HG02588 (cell line): ENCODE results near the gene LRAT.
"Not testable (repeated sequence)": the region's sequence is repeated elsewhere in the genome, so short reads cannot be mapped to it uniquely, and the experiment has no call there.

Experiments
- ATAC-seq: cut with Tn5 transposase; IDR thresholded peaks from one replicate; pipeline ENCODE4 v1.9.1; 2021; ENCODE audit warnings: mild to moderate bottlenecking, moderate library complexity; ENCODE audit not compliant: unreplicated experiment

The LRAT gene

DNA sequence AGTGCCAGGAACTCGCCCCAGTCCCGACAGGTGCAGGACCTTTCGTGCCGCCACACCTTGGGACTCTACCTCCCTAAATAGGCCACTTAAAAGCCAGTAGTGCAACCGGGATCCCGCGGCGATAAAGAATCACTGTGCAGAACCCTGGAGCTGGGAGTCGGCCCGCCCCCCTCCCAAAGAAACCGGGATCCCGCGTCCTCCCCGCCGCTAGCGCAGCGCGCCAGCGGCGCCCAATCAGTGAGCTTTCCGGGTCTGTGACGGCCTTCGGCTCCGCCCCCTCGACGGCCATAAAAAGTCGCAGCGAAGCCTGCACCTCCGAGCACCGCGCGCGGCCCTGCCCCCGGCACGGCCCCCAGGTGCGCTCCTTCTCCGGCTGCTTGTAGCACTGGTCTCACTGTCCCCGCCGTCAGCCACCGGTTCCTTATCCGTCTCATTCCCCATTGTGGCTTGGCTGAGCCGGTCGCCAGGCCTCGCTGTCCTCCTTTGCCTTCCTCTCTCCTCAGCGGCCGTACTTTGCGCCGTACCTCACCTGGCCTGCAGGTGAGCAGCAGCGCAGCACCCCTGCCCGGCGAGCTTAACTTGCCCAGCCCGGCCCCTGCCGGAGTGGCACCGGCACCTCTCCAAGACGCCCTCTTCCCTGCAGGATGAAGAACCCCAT is at the start of gene LRAT:
LRAT (plus strand) TSS at position 318 of the 658 bp plus-strand sequence; CDS start at position 645, 327 bp downstream.
- no peak for ATAC-seq

GRCh38 chr4:154707877-154708276 is 35.9 kb upstream of the LRAT start:
- ATAC-seq: no peak

DNA sequence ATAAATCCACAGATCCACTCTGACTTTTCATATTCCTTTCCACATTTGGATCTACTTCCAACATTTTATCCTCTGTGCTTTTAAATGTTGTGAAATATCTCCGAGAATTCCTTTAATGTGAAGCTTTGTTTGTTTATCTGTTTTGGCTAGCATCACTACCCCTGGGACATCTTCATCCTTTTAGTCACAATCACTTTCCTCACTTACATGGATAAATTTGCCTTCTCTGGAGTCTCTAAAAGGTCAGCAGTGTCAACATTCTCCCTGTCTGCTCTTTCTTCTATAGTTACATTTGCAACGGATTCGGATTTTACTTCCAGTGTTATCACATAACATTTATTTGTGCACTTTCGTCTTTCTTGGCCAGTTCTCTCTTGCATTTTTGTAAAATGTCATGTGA is 34.2 kb upstream of the LRAT start:
- ATAC-seq: no peak

- no peak for ATAC-seq
Measured at GRCh38 chr4:154711522-154711921, 32.3 kb upstream of the LRAT start.

DNA sequence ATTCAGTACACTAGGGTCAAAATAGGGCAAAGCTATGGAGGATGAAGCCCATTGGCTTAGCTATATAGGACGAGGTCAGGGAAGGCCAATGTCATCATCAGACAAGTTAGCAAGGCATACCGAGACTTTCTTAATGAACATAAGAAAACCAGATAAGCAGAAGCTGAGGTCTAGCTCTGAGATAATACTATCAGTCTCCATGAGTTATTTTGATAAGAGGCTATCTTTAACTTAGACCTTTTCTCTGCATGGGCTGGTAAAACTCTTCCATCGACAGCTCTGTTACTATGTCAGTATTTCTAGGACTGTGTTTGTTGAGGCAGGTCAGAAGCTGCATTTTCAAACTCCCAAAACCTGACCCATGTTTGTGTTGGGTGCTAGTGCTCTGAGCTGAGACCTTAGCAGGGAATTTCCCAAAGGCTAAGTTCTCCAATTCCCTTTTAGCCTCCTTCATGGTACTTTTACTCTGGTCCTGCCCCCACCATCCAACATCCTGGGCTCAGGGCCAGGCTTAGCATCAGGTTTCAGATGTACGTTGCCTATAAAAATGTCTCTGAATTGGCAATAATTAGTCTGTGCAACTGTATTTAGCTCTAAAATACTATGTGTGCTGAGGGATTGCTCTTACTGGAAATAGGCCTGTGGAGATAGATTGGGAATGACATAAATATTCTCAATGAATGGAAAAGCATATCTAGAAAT is 29.3 kb upstream of the LRAT start:
- no peak for ATAC-seq

DNA sequence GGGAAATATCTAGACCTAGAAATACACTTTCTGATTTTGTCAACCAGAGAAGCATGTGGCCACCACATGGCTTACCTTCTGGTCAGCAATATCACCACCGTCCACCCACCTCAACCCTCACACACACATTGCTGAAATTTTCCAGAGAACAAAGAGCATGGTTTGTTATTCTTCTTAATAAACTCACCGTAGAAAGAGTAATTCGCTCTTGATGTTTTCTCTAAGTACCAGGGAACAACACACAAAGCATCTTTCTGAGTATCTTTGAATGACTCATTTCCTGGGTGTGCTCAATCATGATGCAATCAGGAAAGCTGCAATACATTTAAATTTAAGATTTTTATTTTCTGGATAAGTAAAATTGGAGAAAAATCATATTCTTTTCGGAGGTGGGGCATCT is 24.7 kb upstream of the LRAT start:
- no peak for ATAC-seq

GRCh38 chr4:154720123-154720522 is 23.7 kb upstream of the LRAT start:
- no peak for ATAC-seq

DNA sequence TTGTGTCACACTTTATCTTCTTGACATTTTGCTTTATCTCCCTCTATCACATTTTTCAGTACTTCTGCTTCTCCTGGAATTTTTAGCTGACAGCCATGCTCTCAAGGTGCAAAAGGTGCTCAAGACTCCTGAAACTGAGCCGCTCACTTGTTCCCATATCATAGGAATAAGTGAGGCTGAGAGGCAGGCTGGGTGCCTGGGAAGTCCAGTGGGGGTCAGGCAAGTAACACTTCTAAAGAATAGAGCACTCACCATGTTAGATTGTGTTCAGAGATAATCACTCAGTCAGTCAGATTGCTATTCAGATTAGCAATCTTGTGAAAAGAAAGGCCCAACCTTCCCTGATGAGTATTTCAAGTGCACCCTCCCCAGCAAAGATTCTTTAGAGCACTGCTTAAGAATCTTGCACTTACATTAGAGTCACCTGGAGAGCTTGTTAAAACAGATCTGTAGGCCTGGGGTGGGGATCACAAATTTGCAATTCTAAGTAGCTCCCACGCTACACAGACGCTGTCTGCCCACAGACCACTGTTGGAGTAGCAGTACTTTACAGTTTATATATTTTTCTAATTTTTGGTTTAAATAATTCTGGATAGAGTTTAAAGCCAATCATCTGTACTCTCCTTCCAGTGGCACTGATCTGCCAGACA is 23.1 kb upstream of the LRAT start:
- no peak for ATAC-seq

DNA sequence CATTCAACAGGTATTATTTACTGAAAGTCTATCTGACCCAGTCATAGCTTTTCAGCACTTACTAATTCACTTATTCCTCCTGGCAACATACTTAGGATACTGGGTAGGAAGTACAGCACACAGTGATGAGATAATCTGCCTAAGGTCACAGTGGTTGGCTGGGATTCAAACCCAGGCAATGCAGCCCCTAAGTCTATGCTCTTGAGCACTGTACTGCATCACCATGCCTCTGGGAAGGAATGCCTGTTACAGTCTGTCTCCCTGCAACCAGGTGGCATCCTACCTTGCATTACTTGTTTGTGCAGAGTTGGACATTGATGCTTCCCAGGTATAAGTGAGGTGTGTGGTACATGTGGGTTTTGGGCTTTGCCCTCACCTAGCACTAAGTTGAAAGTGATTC is 21.5 kb upstream of the LRAT start:
- ATAC-seq: no peak

- ATAC-seq: not testable (repeated sequence)
Measured at GRCh38 chr4:154723601-154724000, 20.2 kb upstream of the LRAT start.

DNA sequence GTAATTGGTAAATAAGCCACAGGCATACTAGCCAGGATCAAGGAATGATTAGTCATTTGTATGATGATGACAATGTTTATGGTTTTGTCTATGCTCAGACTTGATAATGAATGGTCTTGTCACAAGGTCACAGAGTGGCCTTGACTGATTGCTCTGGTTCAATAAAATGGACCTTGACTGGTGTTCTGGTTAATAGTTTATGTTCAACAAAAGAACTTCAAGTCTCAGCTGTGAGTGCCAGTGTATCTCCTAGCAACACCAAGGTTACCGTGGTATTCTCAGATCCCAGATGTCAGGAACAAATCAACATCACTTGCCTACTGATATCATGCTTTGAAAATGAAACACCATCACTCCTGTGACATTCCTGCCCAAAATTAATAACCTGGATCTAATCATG is 16.3 kb upstream of the LRAT start:
- no peak for ATAC-seq

GRCh38 chr4:154731756-154732155 is 12.0 kb upstream of the LRAT start:
- ATAC-seq: no peak

DNA sequence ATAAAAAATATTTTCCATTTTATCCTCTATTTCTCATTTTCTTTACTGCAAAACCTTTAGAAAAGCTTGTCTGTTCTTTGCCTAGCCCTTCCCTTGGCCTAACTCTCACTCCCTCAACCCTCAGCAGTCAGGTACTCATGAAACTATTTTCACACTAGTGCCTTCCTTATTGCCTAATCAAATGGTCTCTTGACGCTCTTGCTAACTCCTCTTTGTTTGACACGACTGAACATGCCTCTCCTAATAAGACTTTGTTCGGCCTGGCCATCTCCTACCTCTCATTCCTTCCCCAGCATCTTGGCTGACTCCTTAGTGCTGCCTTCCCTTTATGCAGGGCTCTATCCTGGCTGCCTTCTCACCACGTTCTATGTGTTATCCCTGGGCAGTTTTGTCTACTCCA is 11.1 kb upstream of the LRAT start:
- ATAC-seq: no peak

DNA sequence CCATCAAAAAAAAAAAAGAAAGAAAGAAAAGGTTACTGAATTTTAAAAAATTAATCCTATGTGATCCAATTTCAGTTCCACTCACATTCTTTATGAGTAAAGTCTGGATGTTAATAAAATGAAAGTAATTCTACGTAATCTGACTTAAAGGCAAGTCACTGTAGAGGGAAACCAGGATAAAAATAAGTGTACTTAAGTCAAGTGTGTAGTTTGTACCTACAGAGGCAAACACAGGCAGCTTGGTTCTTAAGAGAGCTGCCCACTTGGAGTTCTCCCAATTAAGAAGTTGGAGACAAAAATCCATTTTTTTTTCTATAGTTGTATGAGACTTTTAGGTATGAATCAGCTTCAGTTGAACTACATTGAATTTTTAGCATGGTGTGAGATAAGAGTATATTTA is 7.0 kb upstream of the LRAT start:
- no peak for ATAC-seq

DNA sequence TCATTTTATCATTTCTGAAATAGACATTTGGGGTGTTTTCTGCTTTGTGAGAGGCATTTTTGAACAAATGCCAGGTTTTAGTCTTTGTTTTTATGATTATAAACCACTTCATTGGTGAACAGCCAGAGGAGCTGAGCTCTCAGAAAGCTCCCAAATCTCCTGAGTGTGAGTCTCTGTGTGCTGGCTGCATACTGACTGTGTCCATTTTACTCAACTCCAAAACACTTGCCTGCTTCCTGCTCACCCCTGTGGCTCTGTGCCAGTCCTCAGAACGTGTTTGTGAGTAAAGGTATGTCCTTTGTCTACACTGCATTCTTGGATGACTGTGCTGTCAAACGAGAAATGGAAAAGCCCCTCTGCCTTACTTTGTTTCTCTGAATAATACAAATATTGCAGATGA is 5.4 kb upstream of the LRAT start:
- no peak for ATAC-seq

DNA sequence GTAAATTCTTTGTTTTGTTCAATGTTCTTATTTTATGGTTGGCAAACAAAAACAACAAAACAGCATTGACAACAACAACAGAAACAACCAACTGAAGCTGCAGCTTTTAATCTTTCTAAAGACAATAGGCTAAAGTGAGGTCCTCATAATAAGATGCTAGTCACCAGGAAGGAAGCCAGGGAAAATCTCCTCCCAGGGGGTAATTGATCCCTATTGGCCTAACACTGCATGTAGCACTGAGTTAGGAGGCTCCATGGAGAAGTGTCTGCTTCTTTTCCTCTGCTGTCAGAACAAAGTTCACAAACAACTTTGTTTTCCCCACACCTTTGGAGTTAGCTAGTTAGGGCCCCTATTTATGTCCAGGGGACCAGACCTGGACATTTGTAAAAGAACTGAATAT is 4.7 kb upstream of the LRAT start:
- ATAC-seq: no peak

- no peak for ATAC-seq
Measured at GRCh38 chr4:154740462-154740861, 3.3 kb upstream of the LRAT start.

DNA sequence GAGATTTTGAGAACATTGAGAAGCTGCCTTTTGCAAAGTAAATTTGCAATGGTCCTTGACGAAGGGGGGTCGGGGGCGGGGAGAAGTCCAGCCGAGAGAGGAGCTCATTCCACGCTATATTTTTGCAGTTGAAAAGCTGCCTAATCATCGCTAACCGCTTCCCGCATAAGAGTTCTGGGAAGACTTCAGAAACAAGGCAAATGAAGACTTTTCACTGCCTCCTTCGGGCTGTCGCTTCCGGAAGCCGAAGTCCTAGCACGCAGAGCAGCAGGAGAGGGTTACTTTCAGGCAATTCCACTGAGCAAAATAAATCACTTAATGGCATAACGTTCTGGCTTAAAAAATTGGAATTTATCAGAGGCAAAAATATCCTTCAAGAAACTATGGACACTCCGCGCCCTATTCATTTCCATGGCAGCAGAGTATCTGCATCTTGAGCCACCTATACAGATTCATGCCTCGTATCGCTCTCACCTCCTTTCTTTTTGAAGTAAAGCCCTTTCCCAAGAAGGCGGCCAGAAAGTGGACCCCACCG is 2.6 kb upstream of the LRAT start:
- no peak for ATAC-seq

DNA sequence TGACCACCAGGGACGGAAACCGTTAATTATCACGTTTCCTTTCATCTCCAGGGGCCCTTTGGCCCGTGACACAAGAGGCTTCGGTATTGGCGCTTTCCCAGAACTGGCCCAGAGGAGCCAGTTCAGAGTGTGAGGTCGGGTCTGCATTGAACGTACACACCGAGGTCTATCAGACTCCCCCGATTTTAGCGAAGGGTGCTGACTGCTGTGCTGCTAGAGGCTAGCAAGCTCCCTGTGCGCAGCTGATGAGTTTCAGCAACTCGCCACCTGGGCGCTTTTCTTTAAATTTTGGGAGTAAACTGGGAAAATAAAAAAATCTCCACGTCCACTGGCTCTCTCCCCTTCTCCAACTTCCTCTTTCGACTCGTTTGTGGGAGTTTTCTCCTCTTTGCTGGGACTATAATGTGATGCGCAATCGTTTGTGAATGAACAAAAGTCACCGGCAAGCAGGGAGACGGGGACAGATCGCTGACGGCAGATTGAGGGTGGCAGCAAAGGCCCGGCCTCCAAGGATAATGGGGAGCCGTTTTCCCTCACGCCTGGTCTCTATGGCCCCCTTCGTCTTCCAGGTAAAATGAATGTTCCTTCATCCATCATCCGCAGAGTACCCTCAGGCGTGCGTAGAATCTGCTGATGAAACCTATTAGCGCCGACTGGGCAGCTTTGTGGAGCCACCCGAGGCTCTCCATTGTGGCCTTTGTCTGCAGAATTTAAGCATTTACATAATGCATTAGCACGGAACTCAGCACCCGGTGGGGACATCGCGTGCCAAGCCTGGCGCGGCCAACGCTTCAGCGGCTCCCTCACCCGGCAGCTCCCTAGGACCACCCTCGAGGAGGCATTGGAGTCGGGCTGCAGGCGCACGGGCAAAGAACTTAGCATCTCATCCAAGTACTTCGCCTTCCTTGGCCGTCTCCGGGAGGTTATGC is 1.6 kb upstream of the LRAT start:
- no peak for ATAC-seq

DNA sequence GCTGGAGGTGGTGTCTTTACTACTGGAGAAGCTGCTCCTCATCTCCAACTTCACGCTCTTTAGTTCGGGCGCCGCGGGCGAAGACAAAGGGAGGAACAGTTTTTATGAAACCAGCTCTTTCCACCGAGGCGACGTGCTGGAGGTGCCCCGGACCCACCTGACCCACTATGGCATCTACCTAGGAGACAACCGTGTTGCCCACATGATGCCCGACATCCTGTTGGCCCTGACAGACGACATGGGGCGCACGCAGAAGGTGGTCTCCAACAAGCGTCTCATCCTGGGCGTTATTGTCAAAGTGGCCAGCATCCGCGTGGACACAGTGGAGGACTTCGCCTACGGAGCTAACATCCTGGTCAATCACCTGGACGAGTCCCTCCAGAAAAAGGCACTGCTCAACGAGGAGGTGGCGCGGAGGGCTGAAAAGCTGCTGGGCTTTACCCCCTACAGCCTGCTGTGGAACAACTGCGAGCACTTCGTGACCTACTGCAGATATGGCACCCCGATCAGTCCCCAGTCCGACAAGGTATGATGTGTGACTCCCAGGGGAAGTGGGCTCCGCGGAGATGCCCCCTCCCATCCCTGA is 634 bp downstream of the LRAT start:
- no peak for ATAC-seq

DNA sequence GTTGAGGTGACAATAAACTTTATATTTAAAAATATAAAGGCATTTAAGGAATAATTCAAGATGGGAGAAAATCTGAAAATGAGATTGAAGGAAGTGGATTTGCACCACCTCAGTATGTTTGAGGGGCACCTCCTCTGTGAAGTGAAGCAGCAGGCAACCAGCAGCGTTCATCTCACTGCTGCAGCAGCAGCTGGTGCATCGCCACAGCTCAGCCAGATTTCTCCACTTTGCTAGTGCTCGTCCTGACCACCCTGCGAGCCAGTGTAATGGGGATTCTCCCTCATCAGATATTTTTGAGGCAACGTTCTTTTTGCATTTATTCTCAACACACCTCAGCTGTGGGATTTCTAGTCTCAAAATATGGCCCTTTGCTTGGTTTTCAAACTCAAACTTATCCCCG is 13.9 kb downstream of the LRAT start:
- ATAC-seq: no peak
